Parathyroid adenoma (tissue), 2 donors: ENCODE measurements around the gene KRTCAP3.

Experiments
- H2AFZ ChIP-seq: fragments of 300-600 bp; sonication (generic); one replicate; pipeline ENCODE4 v1.7.0; 2017; ENCODE audit warnings: antibody characterized with exemption, mild to moderate bottlenecking
- H3K27ac ChIP-seq: fragments of 300-600 bp; sonication (generic); one replicate; pipeline ENCODE4 v1.7.0; 2017
- H3K27me3 ChIP-seq: fragments of 300-600 bp; sonication (generic); one replicate; pipeline ENCODE4 v1.7.0; 2017; ENCODE audit warnings: low read length; ENCODE audit not compliant: control insufficient read depth, insufficient read depth
- H3K36me3 ChIP-seq: fragments of 300-600 bp; sonication (generic); one replicate; pipeline ENCODE4 v1.7.0; 2017; ENCODE audit warnings: low read length; ENCODE audit not compliant: control insufficient read depth, insufficient read depth
- H3K4me1 ChIP-seq: fragments of 300-600 bp; sonication (generic); one replicate; pipeline ENCODE4 v1.7.0; 2017; ENCODE audit warnings: control low read depth
- H3K4me2 ChIP-seq: fragments of 300-600 bp; sonication (generic); one replicate; pipeline ENCODE4 v1.7.0; 2017; ENCODE audit warnings: low read length
- H3K4me3 ChIP-seq: fragments of 300-600 bp; sonication (generic); one replicate; pipeline ENCODE4 v1.7.0; 2017; ENCODE audit warnings: low read depth, low read length
- H3K79me2 ChIP-seq: fragments of 300-600 bp; sonication (generic); one replicate; pipeline ENCODE4 v1.7.0; 2017; ENCODE audit warnings: control low read depth
- H3K9ac ChIP-seq: fragments of 300-600 bp; sonication (generic); one replicate; pipeline ENCODE4 v1.7.0; 2017; ENCODE audit warnings: mild to moderate bottlenecking
- H3K9me3 ChIP-seq: fragments of 300-600 bp; sonication (generic); one replicate; pipeline ENCODE4 v1.7.0; 2017; ENCODE audit warnings: low read length; ENCODE audit not compliant: control insufficient read depth
- TF ChIP-seq, protein P1 (sequence below): fragments of 300-600 bp; sonication (generic); IDR thresholded peaks from one replicate; pipeline ENCODE4 v1.7.0; 2017; ENCODE audit warnings: antibody characterized with exemption, mild to moderate bottlenecking
- donor health status: primary hyperparathyroidism.

KRTCAP3 gene

DNA sequence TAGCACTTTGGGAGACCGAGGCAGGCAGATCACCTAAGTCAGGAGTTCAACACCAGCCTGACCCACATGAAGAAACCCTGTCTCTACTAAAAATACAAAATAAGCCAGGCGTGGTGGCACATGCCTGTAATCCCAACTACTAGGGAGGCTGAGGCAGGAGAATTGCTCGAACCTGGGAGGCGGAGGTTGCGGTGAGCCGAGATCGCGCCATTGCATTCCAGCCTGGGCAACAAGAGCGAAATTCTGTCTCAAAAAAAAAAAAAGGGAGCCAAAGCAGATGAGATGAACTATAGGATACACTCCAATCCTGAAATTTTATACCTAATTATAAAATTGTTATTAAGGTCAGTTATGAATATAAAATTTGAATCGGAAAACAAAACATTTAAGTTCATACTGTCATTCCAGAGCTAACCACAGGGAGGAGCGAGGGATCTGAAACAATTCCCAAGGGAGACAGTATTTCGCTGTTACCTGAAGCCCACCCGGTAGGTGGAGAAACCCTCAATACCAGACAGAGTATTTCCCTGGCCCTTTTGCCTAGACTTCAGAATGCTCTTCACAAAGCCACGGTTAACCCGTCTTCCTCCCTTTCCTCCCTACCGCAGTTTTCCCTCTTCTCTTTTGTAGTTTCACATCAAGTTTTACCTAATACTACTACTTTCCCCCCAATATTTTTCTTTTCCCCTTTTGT is 34.2 kb upstream of the KRTCAP3 start:
- peak overlapping the region; percentile 75 for H3K4me3 ChIP-seq
- peaks cover 38% of the 10 kb centered on the region for H3K79me2 ChIP-seq
- no peaks in the 10 kb centered on the region for H3K27me3 ChIP-seq
- H3K27ac ChIP-seq, result no peak overlapping the region
- H2AFZ ChIP-seq, result no peak overlapping the region
- no peaks in the 10 kb centered on the region for H3K36me3 ChIP-seq
- peak overlapping the region; percentile 95 for H3K4me2 ChIP-seq
- TF ChIP-seq, protein P1, sequence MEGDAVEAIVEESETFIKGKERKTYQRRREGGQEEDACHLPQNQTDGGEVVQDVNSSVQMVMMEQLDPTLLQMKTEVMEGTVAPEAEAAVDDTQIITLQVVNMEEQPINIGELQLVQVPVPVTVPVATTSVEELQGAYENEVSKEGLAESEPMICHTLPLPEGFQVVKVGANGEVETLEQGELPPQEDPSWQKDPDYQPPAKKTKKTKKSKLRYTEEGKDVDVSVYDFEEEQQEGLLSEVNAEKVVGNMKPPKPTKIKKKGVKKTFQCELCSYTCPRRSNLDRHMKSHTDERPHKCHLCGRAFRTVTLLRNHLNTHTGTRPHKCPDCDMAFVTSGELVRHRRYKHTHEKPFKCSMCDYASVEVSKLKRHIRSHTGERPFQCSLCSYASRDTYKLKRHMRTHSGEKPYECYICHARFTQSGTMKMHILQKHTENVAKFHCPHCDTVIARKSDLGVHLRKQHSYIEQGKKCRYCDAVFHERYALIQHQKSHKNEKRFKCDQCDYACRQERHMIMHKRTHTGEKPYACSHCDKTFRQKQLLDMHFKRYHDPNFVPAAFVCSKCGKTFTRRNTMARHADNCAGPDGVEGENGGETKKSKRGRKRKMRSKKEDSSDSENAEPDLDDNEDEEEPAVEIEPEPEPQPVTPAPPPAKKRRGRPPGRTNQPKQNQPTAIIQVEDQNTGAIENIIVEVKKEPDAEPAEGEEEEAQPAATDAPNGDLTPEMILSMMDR, result peak; percentile 66
- no peaks in the 10 kb centered on the region for H3K4me1 ChIP-seq
- H3K9ac ChIP-seq, result no peak overlapping the region
- no peaks in the 10 kb centered on the region for H3K9me3 ChIP-seq

DNA sequence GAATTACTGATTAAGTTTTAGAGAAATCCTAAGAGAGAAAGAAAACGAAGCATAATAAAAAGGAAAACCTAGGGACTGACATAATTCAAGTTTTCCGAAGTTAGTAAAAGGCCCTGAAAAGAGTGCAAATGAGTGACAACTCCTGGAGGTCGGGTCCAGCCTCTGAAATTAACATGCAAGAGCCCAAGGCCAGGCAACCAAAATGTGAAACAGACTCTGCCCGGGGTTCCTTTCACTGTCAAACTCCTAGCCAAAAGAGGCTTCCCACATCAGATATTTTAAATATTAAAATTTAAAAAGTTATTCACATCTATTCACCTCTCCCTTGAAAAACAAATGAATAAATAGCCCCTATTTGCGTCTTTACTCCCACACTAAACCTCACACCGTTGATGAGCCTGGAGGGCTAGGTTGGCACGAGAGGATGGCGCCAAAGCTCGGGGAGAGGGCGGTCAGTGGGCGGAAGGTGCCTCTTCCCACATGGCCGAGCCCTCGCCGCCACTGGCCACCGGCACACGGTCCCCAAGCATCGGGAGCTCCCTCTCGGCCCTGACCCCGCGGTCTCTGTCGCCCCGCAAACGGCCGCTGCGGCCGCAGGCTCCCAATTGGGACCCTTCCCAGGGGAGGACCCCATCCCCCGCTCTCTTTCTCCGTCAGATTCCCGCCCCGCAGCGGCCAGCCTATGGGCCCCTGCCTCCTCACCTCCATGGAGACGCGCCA is 33.4 kb upstream of the KRTCAP3 start:
- Histone ChIP-seq H3K9ac (peak overlapping the region; percentile 82), H2AFZ (peak overlapping the region; percentile 88), H3K9me3 (no peaks in the 10 kb centered on the region), H3K27me3 (no peaks in the 10 kb centered on the region), H3K79me2 (peaks cover 32% of the 10 kb centered on the region), H3K36me3 (no peaks in the 10 kb centered on the region), H3K4me3 (peak overlapping the region; percentile 75), H3K27ac (peak overlapping the region; percentile 60), H3K4me1 (no peaks in the 10 kb centered on the region), H3K4me2 (peak overlapping the region; percentile 95)
- TF ChIP-seq, protein P1, result no peak

DNA sequence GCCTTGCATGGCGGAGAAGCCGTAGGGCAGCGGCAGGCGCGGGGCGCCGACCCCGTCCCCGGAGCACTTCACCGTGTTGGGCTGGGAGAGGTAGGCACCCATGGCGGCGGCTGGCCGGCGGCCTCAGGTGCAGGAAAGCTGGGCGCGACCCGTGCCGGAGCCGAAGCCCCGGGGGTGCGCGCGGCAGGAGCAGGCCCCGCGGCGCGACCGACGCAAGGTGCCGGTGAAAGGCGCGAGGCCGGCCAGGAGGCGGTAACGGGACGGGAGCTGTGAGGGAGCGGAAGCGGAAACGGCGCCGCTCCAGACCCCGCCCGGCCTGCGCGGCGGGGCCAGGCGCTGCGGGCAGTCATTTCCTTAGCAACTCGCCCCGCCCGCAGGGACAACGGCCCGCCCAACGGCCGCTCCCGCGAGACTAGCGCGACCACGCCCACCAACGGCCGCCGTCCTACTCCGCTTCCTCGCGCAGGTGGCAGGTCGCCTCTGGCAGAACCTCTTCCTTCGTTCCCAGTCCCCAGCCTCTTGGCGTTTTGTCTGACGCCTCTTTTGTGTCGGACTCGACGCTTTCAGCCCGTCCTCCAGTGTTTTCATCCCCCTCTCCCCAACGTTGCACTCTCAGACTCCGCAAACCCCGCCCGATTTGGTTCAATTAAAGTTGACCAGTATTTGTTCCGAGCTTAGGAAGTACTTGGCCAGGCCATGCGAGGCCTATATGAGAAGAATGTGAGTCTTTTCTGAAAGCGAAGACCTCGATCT is 32.7 kb upstream of the KRTCAP3 start, which contains the start of gene PPM1G:
TSS of gene PPM1G (minus strand) at position 271 of the 753 bp plus-strand sequence. CDS start at position 102, 169 bp downstream.
- Histone ChIP-seq H3K9ac (peak within 1 kb of the TSS; percentile 82), H3K27ac (peak within 1 kb of the TSS; percentile 60), H3K9me3 (no peaks in the 10 kb centered on the region), H3K27me3 (no peaks in the 10 kb centered on the region), H2AFZ (peak within 1 kb of the TSS; percentile 88), H3K4me3 (peak within 1 kb of the TSS; percentile 75), H3K36me3 (no peaks in the 10 kb centered on the region), H3K4me1 (no peaks in the 10 kb centered on the region), H3K4me2 (peak within 1 kb of the TSS; percentile 95), H3K79me2 (peaks cover 25% of the 10 kb centered on the region)
- TF ChIP-seq, protein P1, result peak; percentile 6

DNA sequence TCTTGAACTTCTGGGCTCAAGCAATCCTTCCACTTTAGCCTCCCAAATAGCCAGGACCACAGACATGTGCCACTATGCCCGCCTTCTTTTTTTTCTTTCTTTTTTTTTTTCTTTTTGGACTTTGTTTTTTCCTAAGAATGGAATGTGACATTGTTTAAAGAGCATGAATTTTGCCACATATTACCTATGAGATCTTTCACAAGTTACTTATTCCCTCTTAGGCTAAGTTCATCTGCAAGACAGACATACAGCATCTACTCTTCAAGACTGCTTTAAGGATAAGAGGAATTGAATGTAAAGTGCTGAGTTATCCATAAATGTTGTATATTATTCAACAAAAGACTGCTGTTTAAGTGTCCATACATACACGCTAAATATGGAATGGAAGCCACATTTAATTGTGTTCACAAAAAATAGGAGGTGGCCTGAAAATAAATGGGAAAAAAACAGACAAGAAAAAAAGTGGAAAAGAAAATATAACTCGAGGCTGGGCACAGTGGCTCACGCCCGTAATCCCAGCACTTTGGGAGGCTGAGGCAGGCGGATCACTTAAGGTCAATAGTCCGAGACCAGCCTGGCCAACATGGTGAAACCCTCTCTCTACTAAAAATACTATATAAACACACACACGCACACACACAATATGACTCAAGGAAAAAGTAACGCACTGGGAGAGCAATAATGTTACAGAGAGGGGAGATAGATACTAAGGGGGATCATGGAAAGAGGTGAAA is 29.6 kb upstream of the KRTCAP3 start:
- Histone ChIP-seq H3K79me2 (peaks cover 2% of the 10 kb centered on the region), H3K9ac (no peak overlapping the region), H2AFZ (no peak overlapping the region), H3K36me3 (no peaks in the 10 kb centered on the region), H3K4me1 (no peaks in the 10 kb centered on the region), H3K4me2 (no peak overlapping the region), H3K4me3 (no peak overlapping the region), H3K27ac (no peak overlapping the region), H3K27me3 (no peaks in the 10 kb centered on the region), H3K9me3 (no peaks in the 10 kb centered on the region)
- TF ChIP-seq, protein P1, result no peak
